D721Med (cell line): ENCODE results near the gene TM9SF1.

ENCODE experiments used
- DNase-seq: peaks from one replicate; pipeline ENCODE4 v3.0.0; 2011; ENCODE audit warnings: low spot score; ENCODE audit not compliant: insufficient read length
- FAIRE-seq: peaks from 2 replicates; lab custom pipeline; 2011; peaks lifted over from hg19 to GRCh38; lab: Jason Lieb, UNC
- TF ChIP-seq, protein P1 (sequence below): IDR thresholded peaks from 2 replicates; pipeline ENCODE4 v1.5.1; 2012; ENCODE audit warnings: mild to moderate bottlenecking, control low read depth; ENCODE audit not compliant: insufficient read depth; ENCODE audit errors: missing control alignments

Gene TM9SF1

DNA sequence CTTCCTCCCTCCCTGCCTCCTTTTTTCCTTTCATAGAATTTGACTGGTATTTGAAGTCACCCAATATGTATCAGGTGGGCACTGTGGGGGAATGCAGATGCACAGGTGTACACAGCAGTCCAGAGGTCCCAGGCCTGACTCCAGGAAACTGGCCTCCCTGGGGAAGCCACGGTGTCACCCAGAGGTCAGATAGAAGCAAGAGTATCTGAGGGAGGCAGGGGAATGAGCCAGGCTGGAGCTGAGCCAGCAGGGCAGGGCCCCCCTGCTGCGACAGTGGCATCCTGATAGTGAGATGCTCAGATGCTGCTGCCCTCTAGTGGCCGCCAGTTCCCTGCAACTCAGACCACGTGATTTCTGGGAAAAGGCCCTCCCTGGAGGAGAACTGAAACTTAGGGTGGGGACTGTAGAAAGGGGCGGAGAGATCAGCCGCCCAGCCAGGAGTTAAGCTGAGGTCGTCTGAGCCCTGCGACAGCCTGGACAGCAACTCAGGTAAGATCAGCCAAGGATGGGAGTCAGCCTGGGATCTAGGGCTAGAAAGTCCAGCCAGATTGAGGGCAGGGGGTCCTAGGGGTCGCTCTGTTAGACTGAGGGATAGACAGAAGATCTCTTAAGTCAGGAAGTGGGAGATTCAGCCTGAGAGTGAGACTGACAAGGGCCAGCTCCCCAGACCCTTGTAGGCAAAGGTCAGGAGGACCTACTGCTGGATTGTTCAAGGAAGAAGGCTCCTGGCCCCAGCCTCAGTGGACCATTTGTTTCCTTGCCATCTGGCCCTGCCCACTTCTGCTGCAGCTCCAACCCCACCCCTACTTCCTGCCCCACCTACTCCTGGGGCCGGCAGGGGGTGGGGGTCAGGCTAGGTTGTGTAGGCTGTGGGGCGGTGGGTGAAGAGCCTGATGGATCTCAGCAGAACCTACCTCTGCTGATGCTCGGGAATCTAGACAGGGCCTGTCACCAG is 34.1 kb downstream of the TM9SF1 start, which contains the start of gene IRF9:
IRF9 (plus strand) TSS at position 416 of the 955 bp plus-strand sequence. CDS start 880 bp downstream, outside the sequence.
- no peak for FAIRE-seq
- TF ChIP-seq, protein P1, sequence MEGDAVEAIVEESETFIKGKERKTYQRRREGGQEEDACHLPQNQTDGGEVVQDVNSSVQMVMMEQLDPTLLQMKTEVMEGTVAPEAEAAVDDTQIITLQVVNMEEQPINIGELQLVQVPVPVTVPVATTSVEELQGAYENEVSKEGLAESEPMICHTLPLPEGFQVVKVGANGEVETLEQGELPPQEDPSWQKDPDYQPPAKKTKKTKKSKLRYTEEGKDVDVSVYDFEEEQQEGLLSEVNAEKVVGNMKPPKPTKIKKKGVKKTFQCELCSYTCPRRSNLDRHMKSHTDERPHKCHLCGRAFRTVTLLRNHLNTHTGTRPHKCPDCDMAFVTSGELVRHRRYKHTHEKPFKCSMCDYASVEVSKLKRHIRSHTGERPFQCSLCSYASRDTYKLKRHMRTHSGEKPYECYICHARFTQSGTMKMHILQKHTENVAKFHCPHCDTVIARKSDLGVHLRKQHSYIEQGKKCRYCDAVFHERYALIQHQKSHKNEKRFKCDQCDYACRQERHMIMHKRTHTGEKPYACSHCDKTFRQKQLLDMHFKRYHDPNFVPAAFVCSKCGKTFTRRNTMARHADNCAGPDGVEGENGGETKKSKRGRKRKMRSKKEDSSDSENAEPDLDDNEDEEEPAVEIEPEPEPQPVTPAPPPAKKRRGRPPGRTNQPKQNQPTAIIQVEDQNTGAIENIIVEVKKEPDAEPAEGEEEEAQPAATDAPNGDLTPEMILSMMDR, result peak; percentile 91
- peak; percentile 96 for DNase-seq

DNA sequence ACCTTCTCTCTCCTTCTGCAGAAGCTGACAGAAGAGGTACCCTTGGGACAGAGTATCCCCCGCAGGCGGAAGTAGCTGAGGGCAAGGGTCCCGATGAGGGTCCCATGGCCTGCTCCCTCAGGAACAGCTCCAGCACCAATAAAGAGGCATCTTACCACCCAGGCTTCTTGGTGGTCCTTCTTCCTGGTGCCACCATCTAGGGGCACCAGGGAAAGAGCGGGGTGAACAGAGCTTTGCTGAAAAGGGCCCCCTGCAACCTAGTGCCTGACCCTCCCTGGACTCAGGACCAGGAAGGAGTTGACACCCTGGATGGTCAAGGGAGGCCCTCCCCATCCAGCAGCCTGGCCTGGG is 34.8 kb downstream of the TM9SF1 start:
- DNase-seq (no peak), FAIRE-seq (no peak)
- TF ChIP-seq, protein P1, result no peak

DNA sequence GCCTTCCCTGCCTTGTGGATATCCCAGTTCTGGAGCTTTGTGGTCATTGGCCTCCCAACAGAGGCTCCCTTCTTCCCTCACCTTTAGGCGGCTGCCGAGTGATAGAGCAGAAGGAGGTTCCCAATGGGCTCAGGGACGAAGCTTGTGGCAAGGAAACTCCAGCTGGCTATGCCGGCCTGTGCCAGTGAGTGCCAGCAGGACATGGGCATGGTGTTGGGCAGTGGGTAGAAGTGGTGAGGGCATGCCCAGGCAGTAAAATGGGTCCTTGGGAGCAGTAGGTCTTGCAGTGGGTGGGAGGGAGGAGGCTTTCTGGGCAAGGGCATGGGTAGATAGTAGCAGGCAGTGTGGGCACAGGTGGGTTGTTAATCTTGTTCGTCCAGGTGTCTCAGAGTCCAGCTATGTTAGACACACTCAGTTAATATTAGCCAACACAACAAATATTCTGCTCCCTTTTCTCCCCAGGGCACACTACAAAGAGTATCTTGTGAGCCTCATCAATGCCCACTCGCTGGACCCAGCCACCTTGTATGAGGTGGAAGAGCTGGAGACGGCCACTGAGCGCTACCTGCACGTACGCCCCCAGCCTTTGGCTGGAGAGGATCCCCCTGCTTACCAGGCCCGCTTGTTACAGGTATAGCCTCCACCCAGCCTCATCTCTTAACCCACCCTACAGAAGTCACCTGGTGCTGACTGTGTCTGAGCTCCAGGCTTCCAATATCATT is 35.3 kb downstream of the TM9SF1 start:
- TF ChIP-seq, protein P1, result no peak
- no peak for DNase-seq
- FAIRE-seq, result no peak

DNA sequence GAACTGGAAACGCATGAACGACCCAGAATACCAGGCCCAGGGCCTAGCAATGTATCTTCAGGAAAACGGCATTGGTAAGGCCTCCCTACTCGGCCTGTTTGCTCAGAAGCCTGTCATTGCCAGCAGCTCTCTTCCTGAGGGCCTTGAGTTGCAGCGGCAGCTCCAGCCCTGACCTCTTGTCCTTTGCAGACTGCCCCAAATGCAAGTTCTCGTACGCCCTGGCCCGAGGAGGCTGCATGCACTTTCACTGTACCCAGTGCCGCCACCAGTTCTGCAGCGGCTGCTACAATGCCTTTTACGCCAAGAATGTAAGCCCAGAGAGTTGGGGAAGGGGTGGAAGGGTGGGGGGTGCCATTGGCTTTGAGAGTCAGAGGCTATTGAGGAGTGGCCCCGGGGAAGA is 37.9 kb downstream of the TM9SF1 start:
- no peak for DNase-seq
- no peak for FAIRE-seq
- TF ChIP-seq, protein P1, result no peak

DNA sequence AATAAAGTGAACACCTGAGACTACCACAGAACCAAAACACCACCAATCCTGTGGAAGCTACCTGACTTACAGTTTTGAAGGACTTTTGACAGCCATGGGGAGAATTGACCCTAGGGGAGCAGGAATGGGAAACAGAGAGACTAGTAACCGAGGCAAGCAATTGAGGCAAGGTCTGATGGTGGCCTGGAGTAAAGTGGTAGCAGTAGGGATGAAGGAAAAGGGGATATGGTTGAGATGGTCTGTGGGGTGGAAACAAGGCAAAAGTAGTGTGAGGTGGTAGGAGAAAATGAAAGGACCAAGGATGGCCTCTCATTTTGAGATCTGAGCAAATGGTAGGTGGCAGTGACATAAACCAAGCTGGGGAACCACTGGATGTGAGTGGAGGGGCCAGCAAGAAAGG is 38.4 kb downstream of the TM9SF1 start:
- TF ChIP-seq, protein P1, result no peak
- FAIRE-seq (no peak), DNase-seq (no peak)

DNA sequence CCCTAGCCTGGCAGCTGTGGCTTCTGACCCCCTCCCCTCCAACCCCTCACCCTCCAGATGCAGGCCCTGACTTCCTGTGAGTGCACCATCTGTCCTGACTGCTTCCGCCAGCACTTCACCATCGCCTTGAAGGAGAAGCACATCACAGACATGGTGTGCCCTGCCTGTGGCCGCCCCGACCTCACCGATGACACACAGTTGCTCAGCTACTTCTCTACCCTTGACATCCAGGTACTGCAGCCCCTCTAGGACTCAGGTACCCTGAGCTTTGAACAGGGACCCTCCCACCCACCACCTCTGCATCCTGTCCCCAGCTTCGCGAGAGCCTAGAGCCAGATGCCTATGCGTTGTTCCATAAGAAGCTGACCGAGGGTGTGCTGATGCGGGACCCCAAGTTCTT is 40.1 kb downstream of the TM9SF1 start:
- TF ChIP-seq, protein P1, result no peak
- no peak for DNase-seq
- FAIRE-seq, result no peak
